HEK293 (cell line): ENCODE measurements around the gene DCHS2.

ENCODE experiments used
- KLF10 ChIP-seq: fragments of 450-650 bp; IDR thresholded peaks from 2 replicates; pipeline ENCODE4 v1.5.1; 2018; ENCODE audit warnings: missing biosample characterization, mild to moderate bottlenecking, missing genetic modification characterization
- SETDB1 ChIP-seq: IDR thresholded peaks from one replicate; pipeline ENCODE4 v1.6.1; 2017; ENCODE audit warnings: mild to moderate bottlenecking, low read length, moderate library complexity, mixed read lengths; ENCODE audit not compliant: insufficient read length
- ZBTB21 ChIP-seq: fragments of 450-650 bp; formaldehyde crosslinking; IDR thresholded peaks from 2 replicates; pipeline ENCODE4 v1.5.1; 2017; ENCODE audit warnings: missing biosample characterization, missing genetic modification characterization
- ZEB2 ChIP-seq: fragments of 450-650 bp; formaldehyde crosslinking; IDR thresholded peaks from 2 replicates; pipeline ENCODE4 v1.5.1; 2016; ENCODE audit warnings: missing biosample characterization, missing genetic modification characterization
- ZFP3 ChIP-seq: fragments of 450-650 bp; formaldehyde crosslinking; IDR thresholded peaks from 2 replicates; pipeline ENCODE4 v1.5.1; 2016; ENCODE audit warnings: low read depth, missing biosample characterization, missing genetic modification characterization
- ZFP41 ChIP-seq: fragments of 450-650 bp; formaldehyde crosslinking; IDR thresholded peaks from 2 replicates; pipeline ENCODE4 v1.5.1; 2016; ENCODE audit warnings: missing biosample characterization, missing genetic modification characterization, borderline replicate concordance
- ZNF248 ChIP-seq: fragments of 450-650 bp; formaldehyde crosslinking; IDR thresholded peaks from 2 replicates; pipeline ENCODE4 v1.5.1; 2017; ENCODE audit warnings: missing biosample characterization, missing genetic modification characterization
- ZNF311 ChIP-seq: fragments of 450-650 bp; formaldehyde crosslinking; IDR thresholded peaks from 2 replicates; pipeline ENCODE4 v1.5.1; 2017; ENCODE audit warnings: missing biosample characterization, missing genetic modification characterization, borderline replicate concordance
- ZNF639 ChIP-seq: fragments of 450-650 bp; formaldehyde crosslinking; IDR thresholded peaks from 2 replicates; pipeline ENCODE4 v1.5.1; 2016; ENCODE audit warnings: missing biosample characterization, missing genetic modification characterization
- ZNF664 ChIP-seq: fragments of 450-650 bp; formaldehyde crosslinking; IDR thresholded peaks from 2 replicates; pipeline ENCODE4 v1.5.1; 2016; ENCODE audit warnings: missing biosample characterization, missing genetic modification characterization
- ZSCAN18 ChIP-seq: fragments of 450-650 bp; formaldehyde crosslinking; IDR thresholded peaks from 2 replicates; pipeline ENCODE4 v1.5.1; 2016; ENCODE audit warnings: missing biosample characterization, missing genetic modification characterization
- TF ChIP-seq, protein P1 (sequence below): fragments of 450-650 bp; formaldehyde crosslinking; IDR thresholded peaks from 2 replicates; pipeline ENCODE4 v1.5.1; 2016; ENCODE audit warnings: missing biosample characterization, missing genetic modification characterization
- TF ChIP-seq, protein P2 (sequence below): fragments of 450-650 bp; formaldehyde crosslinking; IDR thresholded peaks from 2 replicates; pipeline ENCODE4 v1.5.1; 2016; ENCODE audit warnings: missing biosample characterization, missing genetic modification characterization

GRCh38 chr4:154211506-154211905 is 280.1 kb downstream of the DCHS2 start:
- TF ChIP-seq, protein P1, sequence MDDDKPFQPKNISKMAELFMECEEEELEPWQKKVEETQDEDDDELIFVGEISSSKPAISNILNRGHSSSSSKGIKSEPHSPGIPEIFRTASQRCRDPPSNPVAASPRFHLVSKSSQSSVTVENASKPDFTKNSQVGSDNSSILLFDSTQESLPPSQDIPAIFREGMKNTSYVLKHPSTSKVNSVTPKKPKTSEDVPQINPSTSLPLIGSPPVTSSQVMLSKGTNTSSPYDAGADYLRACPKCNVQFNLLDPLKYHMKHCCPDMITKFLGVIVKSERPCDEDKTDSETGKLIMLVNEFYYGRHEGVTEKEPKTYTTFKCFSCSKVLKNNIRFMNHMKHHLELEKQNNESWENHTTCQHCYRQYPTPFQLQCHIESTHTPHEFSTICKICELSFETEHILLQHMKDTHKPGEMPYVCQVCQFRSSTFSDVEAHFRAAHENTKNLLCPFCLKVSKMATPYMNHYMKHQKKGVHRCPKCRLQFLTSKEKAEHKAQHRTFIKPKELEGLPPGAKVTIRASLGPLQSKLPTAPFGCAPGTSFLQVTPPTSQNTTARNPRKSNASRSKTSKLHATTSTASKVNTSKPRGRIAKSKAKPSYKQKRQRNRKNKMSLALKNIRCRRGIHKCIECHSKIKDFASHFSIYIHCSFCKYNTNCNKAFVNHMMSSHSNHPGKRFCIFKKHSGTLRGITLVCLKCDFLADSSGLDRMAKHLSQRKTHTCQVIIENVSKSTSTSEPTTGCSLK (tag by site-specific recombination): no peak
- TF ChIP-seq SETDB1 (no peak), ZNF248 (tag by site-specific recombination) (no peak), ZSCAN18 (tag by site-specific recombination) (no peak), ZEB2 (tag by site-specific recombination) (no peak), ZBTB21 (tag by site-specific recombination) (no peak), ZNF311 (no peak), ZFP3 (tag by site-specific recombination) (no peak), ZNF664 (tag by site-specific recombination) (no peak), ZNF639 (tag by site-specific recombination) (no peak), ZFP41 (no peak), KLF10 (tag by site-specific recombination) (no peak)
- TF ChIP-seq, protein P2, sequence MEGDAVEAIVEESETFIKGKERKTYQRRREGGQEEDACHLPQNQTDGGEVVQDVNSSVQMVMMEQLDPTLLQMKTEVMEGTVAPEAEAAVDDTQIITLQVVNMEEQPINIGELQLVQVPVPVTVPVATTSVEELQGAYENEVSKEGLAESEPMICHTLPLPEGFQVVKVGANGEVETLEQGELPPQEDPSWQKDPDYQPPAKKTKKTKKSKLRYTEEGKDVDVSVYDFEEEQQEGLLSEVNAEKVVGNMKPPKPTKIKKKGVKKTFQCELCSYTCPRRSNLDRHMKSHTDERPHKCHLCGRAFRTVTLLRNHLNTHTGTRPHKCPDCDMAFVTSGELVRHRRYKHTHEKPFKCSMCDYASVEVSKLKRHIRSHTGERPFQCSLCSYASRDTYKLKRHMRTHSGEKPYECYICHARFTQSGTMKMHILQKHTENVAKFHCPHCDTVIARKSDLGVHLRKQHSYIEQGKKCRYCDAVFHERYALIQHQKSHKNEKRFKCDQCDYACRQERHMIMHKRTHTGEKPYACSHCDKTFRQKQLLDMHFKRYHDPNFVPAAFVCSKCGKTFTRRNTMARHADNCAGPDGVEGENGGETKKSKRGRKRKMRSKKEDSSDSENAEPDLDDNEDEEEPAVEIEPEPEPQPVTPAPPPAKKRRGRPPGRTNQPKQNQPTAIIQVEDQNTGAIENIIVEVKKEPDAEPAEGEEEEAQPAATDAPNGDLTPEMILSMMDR (tag by site-specific recombination): no peak
